IMR-90 (cell line): ENCODE results near the gene KIFC3.

Experiments used
- CHD1 ChIP-seq: IDR thresholded peaks from 2 replicates; pipeline ENCODE4 v1.6.1; 2012; ENCODE audit warnings: low read depth, low read length, improper control_type of control experiment
- CTCF ChIP-seq: conservative IDR thresholded peaks from 2 replicates; pipeline ENCODE4 v1.5.1; 2012; ENCODE audit warnings: mild to moderate bottlenecking, low read depth, low read length, improper control_type of control experiment

GRCh38 chr16:57817680-57818079 is 15.4 kb upstream of the KIFC3 start:
- TF ChIP-seq CTCF: no peak
- no peak for TF ChIP-seq CHD1
